ENCODE measurements around the gene BSND.

BSND gene

DNA sequence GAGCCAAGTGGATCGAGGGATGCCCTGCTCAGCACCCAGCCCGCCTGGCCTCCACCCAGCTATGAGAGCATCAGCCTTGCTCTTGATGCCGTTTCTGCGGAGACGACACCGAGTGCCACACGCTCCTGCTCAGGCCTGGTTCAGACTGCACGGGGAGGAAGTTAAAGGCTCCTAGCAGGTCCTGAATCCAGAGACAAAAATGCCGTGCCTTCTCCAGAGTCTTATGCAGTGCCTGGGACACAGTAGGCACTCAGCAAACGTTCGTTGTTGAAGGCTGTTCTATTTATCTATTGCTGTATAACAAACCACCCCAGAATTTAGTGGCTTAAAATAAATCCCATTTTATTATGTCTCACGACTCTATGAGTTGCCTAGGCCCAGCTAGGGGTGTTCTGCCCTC is 6.8 kb upstream of the BSND start:
- no peak for DNase-seq (ENCODE audit: low read depth)

DNA sequence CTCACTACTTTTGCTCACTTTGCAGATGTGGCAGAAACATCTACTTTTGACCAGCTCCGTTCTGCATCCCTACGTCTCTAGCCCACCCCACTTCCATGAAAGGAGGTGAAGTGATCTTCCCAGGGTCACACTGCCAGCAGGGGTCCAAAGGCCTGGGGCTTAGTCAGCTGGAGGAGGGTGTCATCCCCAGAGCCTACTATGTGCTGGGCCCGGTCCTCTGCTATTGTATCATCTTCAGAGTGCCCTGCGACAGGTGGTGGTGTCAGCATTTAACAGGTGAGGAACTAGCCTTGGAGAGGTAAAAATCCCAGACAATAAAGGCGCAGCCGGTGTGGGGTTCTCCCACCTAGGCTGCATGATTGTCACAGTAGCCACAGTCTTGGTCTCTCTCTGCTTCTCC is 5.6 kb upstream of the BSND start:
- no peak for DNase-seq (ENCODE audit: low read depth)

DNA sequence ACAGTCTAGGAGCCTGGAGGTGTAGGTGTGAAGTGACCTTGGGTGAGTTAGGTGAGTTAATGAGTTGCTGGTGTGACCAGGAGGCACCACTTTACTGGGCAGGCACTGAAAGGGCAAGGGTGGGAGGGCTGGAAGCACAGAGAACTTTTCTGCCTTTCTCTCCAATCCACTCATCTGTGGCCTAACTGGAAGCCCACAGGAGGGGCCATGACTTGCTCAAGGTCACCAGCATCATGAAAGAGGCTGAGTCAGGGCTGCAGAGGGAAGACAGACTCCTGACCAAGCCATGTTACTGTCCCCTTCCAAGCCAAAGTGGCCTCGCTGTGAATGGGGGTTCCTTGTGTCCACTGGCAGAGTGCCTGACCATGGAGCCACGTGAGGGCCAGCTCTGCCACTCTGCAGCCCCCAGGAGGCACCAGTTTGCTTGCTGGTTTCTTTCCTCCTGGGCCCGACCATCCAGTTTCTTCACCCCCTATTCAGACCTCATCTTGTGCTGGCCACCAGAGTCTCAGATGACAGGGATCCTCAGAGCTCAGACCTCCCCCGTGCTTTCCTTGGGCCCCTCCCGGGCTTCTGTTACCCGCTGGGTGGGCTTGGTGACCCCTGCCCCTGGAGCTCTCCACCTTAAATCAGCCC is 4.3 kb upstream of the BSND start:
- no peak for DNase-seq (ENCODE audit: low read depth)

DNA sequence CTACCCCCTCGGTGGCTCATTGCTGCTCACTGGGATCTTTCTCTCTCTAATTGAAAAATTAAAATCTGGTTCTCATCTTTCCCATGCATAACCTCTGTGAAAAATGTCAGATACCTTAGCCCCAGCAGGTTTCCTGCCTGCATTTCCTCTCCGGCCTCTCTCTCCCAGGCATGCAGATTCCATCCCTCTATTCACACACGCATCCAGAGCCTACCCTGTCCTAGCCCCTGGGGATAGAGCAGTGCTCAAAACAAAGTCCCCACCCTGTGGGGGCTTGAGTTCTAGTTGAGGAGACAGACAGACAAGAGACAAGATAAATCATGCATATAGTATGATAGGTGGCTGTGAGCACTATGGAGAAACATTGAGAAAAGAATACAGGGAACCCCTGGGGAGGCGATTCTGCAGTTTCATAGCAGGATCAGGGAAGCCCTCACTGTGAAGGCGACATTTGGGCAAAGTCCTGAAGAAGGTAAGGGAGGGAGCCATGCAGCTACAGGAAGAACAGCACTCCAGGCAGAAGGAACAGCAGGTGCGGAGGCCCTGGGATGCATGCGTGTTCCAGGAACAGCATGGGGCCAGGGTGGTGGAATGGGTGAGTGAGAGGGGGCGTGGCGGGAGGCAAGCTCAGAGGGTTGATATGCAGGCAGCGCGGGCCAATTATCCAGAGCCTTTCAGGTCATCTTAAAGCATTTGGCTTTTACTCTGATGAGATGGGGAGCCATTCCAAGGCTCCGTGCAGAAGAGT is 3.5 kb upstream of the BSND start:
- DNase-seq (ENCODE audit: low read depth) = no peak

DNA sequence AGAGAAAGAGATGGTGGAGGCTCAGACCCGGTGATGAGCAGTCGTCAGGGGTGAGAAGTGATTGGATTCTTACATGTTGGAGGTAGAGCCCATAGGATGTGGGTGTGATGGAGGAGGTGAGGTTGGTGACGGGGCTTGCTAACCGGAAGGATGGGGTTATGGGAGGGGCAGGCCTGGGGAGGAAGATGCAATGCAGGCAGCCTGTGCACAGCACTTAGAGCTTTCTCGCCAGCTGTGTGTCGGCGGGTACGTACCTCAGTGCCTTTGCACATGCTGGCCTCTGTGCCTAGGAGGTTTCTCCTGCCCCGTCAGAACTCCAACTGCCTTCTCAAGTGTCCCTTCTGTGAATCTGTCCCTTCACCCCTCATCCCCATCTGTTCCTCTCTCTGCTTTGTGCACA is 2.9 kb upstream of the BSND start:
- no peak for DNase-seq (ENCODE audit: low read depth)

DNA sequence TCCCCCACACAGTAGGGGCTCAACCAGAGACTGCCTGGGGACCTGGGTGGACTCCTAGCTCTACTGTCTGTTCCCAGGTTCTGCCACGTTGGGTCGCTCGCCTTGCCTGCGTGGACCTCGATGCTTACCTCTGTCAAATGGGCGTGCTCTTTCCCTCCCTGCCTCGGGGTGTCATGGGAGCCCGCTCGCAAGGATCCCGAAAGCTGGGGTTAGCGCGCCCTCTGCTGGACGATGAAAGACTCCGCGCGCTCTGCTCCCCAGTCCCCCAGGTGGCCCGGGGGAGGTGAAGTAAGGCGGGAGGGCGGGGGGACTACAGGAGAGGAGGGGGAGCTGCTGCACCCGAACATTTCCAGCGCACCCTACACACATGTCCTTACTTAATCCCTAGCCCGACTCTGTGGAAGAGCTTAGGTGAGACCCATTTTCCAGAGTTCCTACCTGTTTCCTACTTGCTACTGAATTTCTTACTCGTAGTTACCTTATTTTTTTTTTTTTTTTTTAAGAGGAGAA is 2.3 kb upstream of the BSND start:
- DNase-seq (ENCODE audit: low read depth) = peak; percentile 48

DNA sequence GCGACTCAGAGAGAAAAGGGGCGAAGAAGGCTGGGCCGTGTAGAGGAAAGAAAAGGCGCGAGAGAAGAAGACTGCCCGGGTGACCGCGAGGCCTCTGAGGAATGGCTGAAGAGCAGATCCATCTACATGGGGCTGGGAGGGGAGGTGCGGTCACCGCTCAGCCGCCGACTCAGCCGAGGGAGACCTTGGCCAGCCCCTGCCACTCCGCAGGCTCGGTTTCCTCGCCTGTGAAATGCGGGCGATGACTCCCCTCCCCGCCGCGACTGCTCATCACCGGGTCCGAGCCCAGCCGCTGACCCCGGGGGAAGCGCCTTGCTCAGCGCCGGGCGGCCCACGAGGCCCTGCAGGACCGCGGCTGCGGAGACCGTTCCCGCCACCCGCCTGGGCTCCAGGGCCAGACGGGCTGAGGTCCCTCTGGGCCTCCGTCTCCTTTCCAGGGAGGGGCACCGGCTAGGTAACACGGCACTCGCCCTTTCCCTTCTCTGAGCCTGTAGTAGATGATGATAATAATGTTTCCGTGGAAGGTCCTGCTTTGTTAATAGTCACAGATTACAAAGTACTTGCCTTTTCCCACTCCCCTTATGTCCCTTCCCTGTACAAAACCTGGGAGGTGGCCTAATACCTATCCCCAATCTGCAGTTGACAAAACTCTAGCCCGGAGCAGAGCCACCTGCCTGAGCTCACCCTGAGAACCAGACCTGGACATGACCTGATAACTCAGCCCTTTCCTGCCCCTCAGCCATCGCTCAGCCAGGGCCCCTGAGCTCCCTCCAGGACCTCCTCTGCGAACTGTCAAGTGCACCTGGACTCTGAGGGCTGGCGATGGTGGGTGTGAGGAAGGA is 1.6 kb upstream of the BSND start:
- no peak for DNase-seq (ENCODE audit: low read depth)

DNA sequence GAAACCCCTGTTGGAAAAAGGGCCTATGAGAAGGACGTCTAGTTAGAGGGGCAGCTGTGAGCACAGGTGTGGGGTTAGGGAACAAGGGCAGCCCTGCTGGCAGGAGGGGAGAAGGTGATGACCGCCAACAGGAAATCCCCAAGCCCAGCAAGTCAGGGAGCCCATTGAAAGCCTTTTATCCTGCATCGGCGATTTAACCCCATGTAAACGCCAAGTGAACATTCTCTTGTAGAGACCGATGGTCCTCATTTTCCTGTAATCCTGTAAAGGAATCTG is 1.1 kb upstream of the BSND start:
- no peak for DNase-seq (ENCODE audit: low read depth)

DNA sequence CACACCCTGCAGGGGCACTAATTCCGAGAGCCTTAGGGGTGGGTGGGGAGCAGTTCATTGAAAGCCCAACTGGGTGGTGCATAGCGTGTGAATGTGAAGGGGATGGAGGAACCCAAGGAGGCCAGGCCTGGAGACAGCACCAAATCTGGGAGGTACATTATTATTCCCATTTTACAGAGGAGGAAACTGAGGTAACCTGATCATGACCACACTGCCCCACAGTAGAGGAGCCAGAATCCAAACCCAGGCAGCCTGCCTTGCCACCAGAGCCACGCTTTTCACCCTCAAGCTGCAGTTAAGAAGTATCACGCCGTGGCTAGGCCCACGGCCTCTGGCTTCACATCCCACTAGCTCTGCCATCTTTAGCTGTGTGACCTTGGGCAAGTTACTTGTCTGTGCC is 633 bp upstream of the BSND start:
- DNase-seq (ENCODE audit: low read depth) = no peak

DNA sequence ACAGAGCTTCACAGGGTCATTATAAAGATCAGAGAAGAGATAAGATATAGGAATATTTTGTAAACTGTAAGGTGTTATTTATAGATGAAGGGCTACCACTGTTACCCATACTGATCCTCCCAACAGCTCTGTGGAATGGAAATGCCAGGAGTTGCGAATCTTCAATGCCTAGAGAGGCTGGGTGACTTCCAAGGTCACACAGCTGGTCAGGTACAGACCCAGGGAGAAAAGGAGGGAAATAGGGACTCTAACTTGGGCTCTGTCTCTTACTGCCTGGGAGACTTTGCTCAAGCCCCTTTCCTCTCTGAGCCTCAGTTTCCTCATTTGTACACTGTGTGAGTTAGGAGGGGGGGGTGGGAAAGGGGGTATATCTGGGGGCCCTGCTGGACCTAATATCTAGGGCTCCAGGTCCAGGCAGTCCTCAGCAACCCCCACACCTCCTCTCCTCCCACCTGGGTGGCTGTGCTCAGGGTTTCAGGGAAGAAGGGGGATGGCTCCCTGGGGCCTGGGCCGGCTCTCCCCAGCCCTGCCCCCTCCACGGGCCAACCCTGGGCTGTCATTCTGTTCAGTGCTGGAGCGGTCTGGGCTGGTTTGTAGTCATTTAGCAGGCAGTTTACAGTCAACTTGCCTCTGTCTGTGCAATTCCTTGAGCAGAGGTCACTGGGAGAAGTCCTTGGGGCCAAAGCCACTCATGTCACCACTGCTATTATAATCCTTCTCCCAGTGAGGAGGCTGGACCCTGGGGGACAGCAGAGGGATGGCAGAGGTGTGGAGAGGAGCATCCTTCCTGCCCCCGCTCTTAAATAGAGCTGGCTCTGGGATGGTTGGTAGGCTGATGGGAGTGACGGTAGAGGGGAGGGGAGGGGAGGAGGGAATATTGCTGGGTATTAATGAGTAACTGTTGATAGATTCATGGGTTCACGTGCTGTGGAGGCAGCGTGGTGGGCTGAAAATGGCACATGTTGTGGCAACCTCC is 1.7 kb downstream of the BSND start:
- no peak for DNase-seq (ENCODE audit: low read depth)

DNA sequence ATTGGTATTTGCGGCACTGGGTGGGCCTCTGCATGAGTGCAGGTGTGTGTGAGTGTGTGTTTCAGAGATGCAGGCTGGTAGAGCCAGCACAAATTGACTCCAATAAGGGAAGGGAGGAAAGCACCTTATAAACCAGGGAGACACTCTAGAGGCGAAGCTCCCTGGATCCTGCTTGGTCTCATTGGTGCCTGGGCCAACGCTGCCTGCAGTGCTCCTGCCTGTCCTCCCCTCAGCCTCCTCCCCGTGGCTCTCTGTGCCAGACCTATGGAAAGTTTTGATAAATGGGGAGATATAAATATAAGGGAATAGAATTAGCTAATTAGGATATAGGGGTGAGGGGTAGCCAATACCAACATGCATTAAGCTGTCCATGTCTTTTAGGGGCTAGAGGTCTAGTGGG is 2.6 kb downstream of the BSND start:
- DNase-seq (ENCODE audit: low read depth) = no peak

DNA sequence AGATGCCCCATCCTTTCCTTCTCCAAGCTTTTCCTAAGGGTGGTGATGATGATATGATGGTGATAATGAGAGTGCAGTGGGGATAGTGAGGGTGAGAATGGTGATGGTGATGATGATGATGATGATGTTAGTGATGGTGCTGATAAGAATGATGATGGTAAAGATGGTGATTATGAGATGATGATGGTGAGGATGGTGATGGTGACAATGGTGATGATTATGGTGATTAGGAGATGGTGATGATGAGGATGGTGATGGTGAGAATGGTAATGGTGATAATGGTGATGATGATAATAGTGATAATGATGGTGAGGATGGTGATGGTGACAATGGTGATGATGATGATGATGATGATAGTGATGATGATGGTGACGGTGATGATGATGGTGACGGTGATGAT is 4.0 kb downstream of the BSND start:
- DNase-seq (ENCODE audit: low read depth) = no peak

DNA sequence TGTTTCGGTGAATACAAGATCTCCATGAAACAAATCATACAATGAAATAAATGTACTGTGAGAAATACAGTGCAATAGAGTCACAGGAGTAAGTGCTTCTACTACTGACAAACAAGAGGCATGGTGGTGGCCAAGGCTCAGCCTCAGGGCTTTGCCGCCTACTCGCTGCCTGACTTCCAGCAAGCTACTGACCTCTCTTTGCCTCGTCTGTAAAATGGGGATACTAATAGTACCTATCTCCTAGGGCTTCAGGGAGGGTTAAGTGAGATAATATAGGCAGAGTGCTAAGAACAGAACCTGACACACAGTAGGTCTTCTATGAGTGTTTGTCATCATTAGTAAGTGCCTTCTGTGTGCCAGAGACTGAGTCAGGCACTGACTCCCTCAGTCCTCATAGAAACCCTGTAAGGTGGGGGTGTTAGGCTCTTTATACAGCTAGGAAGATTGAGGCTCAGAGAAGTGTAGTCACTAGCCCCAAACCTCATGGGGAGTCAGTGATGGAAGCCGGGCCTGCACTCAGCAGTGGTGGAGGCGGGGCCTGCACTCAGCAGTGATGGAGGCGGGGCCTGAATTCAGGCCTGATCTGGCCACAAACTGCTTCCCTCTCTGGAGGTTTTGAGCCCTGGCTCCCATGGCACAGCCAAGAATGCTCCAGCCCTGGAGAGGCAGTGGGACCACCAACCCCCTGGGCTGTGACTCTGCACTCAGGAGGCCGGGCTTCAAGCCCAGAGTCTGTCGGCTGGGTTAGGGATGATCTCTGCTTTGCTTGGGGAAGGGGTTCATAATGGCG is 6.8 kb downstream of the BSND start:
- no peak for DNase-seq (ENCODE audit: low read depth)

DNA sequence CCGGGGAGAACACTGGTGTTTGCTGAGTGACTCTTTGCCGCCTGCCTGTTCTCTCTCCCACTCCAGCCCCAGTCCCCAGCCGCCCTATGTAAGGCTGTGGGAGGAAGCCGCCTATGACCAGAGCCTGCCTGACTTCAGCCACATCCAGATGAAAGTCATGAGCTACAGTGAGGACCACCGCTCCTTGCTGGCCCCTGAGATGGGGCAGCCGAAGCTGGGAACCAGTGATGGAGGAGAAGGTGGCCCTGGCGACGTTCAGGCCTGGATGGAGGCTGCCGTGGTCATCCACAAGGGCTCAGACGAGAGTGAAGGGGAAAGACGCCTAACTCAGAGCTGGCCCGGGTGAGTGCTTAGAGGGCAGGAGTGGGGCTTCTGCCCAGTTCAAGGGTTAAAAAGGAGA is 8.2 kb downstream of the BSND start:
- DNase-seq (ENCODE audit: low read depth) = no peak

DNA sequence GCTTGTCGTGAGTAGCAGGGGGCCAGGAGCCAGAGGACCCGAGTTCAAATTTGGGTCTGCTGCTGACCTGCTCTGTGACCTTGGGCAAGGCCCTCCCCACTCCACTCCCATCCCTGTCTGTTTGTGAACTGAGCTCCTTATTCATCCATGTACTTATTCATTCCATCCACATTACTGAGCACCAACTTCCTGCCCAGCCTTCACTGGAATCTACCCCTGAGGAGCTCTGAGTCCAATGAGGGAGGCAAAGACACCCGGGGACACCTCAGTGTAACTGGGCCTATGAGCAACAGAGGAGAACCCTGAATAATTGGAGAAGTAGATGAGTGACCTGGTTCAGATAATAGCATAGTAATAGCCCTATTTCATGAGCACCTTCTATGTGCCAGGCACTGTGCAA is 8.9 kb downstream of the BSND start:
- DNase-seq (ENCODE audit: low read depth) = no peak

DNA sequence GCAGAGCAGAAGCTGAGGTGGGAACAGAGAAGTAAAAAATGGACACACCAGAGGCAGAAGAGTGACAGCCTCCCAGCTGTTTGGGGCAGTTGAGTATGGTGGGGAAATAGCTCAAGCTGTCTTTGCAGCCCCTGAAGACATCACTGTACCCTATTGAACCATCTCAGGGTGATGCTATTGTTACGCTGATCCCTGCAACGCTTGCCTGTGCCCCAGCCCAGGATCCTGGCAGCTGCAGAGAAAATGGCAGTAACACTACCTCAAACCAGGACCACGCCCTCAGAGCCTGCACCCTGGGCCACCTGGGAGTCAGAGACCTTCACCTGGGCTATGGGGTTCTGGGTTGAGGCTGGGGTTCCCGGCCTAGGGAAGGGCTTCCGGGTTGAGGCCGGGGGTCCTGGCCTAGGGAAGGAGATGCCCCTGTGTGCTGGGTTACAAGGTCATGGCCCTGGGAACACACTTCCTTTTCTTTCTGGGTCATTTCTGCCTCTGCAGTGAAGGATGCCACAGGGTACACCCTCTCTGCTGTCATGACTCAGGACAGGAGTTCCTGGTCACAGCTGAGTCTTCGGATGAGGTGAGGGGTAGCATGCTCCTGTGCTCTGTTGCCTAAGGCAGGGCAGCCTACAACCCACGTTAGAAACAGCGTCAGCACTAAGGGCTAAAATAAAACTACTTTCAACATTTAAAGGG is 11.6 kb downstream of the BSND start:
- DNase-seq (ENCODE audit: low read depth) = no peak

DNA sequence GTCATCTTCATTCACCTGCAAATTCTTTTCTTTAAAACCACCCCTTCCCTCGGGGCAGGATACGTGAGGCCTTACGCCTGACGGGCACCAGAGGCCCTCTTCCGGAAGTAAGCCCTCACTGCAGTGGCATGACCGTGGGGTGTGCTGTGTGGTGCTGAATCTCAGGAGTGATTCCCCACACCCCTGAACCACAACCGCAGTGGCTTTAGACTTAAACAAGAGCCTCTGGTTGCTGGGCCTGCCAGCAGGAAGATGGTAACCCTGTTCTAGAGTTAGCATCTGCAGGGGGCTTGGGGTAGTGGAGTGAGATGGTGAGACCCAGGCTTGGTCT is 12.1 kb downstream of the BSND start:
- no peak for DNase-seq (ENCODE audit: low read depth)

DNA sequence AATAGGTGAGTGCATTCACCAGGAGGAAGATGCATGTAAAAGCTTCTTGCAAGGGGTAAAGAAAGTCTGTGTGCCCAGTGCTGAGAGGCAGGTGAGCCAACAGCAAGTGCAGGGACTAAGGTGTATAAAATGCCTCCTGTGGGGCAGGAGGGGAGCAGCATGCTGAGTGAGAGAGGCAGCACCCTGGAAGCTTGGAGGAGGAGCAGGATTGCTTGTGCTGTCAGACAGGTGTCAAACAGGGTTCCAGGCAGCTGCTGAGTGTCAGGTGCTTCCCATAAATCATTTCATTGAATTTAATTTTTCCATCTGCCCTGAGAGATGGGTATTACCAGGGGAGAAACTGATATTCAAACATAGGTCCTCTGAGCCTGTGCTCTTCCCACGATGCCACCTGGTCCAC is 13.9 kb downstream of the BSND start:
- DNase-seq (ENCODE audit: low read depth) = no peak

DNA sequence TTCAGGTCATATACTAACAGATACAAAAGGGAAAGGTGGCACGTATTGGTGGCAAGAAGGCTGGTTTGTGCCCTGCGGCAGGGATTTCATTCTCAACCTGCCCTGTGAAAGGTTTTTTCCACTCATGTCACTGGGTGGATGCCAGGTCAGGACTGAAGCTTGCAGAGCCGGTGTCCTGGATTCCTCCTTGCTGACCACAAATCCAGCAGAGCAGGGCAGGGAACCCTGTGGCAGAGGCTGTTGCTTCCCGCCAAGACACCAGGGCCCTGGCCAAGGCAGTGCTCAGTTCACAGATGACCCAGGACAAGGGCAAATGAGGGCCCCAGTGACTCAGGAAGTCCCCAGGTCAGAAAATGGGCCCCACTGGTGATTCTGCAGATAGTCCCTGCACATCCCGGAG is 16.4 kb downstream of the BSND start:
- no peak for DNase-seq (ENCODE audit: low read depth)

DNA sequence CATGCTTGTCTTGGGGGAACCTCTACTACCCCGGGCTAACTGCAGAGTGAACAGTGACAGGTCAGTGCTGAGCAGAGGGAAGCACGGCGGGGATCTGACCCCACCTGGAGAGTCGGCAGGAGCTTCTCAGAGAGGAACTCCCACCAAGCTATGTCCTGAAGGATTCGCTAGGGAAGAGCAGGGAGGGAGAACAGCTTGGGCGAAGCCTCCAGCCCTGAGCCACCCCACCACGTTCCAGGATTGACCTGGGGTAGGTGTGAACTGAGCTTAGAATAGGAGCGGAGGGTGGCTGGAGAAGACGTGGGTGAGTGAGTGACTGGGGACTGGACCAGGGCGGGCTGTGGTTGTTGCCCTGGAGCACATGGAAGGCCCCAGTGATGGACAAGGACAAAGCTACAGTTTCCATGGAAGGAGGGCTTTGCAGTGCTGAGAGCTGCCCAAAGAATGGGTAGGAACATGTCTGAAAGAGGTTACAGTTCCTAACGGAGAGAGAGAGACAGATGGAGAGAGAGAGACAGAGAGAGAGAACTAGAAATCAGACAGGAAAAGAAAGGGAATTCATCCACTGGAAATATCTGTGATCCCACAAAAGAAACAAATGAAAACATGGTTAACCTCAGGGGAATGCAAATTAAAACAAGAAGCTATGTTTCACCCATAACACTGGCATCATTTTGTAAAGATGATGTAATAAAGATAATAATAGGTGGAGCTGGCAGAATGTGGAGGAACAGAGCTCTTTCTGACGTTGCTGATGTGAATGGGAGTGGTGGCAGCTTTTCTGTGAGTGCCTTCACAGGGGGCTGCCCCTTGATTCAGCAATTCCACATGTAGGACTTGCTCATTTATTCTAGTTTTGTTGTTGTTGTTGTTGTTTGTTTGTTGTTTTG is 17.2 kb downstream of the BSND start:
- DNase-seq (ENCODE audit: low read depth) = no peak
